Measurements from ENCODE around the gene NELFA. TPM values are rescaled to one million over a fixed set of nuclear protein-coding genes. Genes with fewer than 3 reads are reported as not detected.
"Not testable (repeated sequence)": the region's sequence is repeated elsewhere in the genome, so short reads cannot be mapped to it uniquely, and the experiment has no call there.

NELFA gene
- total RNA-seq, 2 donors from 2014 or later: 8.0 to 12.7 TPM

DNA sequence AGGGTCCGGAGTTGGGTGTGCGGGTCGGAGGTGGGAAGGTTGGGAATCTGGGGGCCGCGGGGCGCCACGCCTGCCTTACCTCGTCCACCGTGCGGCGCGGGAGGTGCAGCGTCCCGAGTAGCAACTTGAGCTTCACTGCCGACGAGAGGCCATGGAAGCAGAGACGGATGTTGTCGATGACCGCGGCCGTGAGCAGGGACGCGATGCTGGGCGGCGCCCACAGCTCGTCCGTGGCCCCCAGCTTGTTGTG is 178 bp downstream of the NELFA start:
- peak overlapping the region; percentile 96 to 99 for H3K27ac ChIP-seq
- no peaks in the 10 kb centered on the region for H3K9me3 ChIP-seq
- H3K4me3 ChIP-seq: peak overlapping the region; percentile 85 to 98
- DNase-seq (ENCODE audit: low spot score): no peak
- H3K4me1 ChIP-seq: peaks cover 0 to 25% of the 10 kb centered on the region in 2 donors
- TF ChIP-seq, protein P1, sequence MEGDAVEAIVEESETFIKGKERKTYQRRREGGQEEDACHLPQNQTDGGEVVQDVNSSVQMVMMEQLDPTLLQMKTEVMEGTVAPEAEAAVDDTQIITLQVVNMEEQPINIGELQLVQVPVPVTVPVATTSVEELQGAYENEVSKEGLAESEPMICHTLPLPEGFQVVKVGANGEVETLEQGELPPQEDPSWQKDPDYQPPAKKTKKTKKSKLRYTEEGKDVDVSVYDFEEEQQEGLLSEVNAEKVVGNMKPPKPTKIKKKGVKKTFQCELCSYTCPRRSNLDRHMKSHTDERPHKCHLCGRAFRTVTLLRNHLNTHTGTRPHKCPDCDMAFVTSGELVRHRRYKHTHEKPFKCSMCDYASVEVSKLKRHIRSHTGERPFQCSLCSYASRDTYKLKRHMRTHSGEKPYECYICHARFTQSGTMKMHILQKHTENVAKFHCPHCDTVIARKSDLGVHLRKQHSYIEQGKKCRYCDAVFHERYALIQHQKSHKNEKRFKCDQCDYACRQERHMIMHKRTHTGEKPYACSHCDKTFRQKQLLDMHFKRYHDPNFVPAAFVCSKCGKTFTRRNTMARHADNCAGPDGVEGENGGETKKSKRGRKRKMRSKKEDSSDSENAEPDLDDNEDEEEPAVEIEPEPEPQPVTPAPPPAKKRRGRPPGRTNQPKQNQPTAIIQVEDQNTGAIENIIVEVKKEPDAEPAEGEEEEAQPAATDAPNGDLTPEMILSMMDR (IDR thresholded peaks at IDR 0.05): no peak
- H3K27me3 ChIP-seq: no peaks in the 10 kb centered on the region
- peaks cover 4% of the 10 kb centered on the region for H3K36me3 ChIP-seq

DNA sequence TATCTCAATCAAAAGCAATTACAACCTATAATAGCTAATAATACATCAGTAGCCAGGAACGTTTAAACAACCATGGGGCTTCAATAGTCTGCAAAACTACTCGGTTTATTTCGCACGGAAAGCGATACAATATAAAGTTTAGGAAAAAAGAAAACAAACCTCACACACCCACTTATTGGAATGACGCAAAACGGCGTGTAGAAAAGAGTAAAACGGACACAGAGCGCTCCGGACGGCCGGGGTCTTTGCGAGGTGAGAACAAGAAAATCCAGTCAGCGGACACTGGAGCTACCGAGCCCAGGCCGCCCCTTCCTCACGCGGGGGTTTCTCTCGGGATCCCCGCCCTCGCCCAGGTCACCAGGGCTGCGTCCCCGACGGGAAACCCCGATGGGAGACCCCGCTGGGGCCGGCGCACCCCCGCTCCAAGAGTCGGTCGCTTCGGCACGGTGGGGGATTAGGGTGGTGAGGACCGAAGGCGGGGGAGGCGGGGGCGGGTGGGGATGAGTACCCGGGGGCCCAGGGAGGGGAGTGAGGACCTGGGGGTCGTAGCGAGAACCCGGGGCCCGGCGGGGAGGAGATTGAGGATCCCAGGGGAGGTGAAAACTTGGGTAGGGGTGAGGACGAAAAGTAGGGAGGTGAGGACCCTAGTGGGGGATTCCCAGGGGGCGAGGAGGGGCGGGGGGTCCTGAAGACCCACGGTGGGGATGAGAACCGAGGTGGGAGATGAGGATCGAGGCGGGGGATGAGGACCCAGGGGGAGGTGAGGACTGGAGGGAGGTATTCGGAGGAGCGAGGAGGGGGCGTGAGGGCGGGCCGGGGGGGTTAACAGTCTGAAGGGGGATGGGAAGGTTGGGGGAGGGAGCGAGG is 737 bp downstream of the NELFA start:
- peak overlapping the region; percentile 96 to 99 for H3K27ac ChIP-seq
- no peak for DNase-seq (ENCODE audit: low spot score)

DNA sequence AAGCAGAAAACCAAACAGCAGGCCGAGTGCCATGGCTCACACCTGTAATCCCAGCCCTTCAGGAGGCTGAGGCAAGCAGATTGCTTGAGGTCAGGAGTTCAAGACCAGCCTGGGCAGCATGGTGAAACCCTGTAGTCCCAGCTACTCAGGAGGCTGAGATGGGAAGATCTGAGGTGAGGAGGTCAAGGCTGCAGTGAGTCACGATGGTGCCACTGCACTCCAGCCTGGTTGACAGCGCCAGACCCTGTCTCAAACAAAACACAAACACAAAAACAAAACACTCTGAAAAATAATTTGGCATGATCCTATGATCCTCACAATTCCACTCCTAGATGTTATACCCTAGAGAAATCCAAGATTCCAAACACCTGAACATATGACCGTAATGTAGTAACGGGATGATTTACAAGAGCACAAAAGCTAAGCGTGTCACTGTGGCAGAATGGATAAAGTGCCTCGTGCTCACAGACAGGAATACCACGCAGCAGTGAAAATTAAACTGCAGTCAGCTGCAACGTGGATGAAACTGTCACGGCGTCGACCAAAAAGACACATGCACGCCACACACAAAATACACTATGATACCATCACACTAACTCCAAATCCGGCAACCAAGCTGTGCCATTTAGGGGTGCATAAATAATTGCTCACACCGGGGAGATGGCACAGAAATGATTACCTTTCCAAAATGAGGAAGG is 1.7 kb downstream of the NELFA start:
- Histone ChIP-seq H3K27ac (no peak overlapping the region), H3K9me3 (no peaks in the 10 kb centered on the region), H3K27me3 (no peaks in the 10 kb centered on the region), H3K4me3 (peak overlapping the region; percentile 85 to 98), H3K4me1 (peaks cover 0 to 25% of the 10 kb centered on the region in 2 donors), H3K36me3 (peaks cover 9% of the 10 kb centered on the region)
- TF ChIP-seq, protein P1 (IDR thresholded peaks at IDR 0.05): no peak
- DNase-seq (ENCODE audit: low spot score): no peak

More for the DNA sequence above, 737 bp downstream of the NELFA start:
- Histone ChIP-seq H3K4me3 (peak overlapping the region; percentile 85 to 98), H3K36me3 (peaks cover 9% of the 10 kb centered on the region), H3K9me3 (no peaks in the 10 kb centered on the region), H3K27me3 (no peaks in the 10 kb centered on the region), H3K4me1 (peaks cover 0 to 25% of the 10 kb centered on the region in 2 donors)
- TF ChIP-seq, protein P1 (IDR thresholded peaks at IDR 0.05): no peak

DNA sequence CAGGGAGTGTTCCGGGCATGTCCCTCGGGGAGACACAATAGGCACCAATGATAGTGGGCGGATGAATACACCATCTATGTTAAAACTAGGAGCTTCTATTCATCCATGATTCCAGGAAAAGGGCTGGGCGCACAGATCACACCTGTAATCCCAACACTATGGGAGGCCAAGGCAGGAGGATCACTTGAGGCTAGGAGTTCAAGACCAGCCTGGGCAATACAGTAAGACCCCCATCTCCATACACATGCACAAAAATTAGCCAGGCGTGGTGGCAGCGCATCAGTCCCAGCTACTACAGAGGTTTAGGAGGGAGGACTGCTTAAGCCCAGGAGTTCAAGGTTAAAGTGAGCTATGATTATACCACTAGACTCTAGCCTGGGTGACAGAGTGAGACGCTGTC is 2.4 kb downstream of the NELFA start:
- no peak for DNase-seq (ENCODE audit: low spot score)
- Histone ChIP-seq H3K9me3 (no peaks in the 10 kb centered on the region), H3K4me1 (peaks cover 0 to 25% of the 10 kb centered on the region in 2 donors), H3K4me3 (no peak overlapping the region), H3K27me3 (no peaks in the 10 kb centered on the region), H3K36me3 (peaks cover 9% of the 10 kb centered on the region), H3K27ac (no peak overlapping the region)
- TF ChIP-seq, protein P1 (IDR thresholded peaks at IDR 0.05): no peak

DNA sequence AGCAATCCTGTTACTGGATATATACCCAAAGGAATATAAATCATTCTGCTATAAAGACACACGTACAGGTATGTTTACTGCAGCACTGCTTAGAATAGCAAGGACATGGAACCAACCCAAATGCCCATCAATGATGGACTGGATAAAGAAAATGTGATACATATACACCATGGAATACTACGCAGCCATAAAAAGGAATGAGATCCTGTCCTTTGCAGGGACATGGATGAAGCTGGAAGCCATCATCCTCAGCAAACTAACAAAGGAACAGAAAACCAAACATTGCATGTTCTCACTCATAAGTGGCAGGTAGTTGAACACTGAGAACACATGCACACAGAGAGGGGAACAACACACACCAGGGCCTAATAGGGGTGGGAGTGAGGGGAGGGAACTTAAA is 5.4 kb downstream of the NELFA start:
- not testable (repeated sequence) for H3K9me3 ChIP-seq; H3K27me3 ChIP-seq; H3K36me3 ChIP-seq; H3K27ac ChIP-seq; H3K4me3 ChIP-seq; DNase-seq (ENCODE audit: low spot score)
- H3K4me1 ChIP-seq: peaks cover 0 to 16% of the 10 kb centered on the region in 2 donors

DNA sequence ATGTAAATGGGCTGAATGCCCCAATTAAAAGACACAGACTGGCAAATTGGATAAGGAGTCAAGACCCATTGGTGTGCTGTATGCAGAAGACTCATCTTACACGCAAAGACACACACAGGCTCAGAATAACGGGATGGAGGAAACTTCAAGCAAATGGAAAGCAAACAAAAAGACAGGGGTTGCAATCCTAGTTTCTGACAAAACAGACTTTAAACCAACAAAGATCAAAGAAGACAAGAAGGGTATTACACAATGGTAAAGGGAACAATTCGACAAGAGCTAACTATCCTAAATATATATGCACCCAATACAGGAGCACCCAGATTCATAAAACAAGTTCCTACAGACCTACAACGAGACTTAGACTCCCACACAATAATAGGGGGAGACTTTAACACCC is 9.5 kb downstream of the NELFA start:
- not testable (repeated sequence) for H3K4me1 ChIP-seq; DNase-seq (ENCODE audit: low spot score)
- peaks cover 0 to 19% of the 10 kb centered on the region in 2 donors for H3K9me3 ChIP-seq

More for the DNA sequence above, 9.5 kb downstream of the NELFA start:
- not testable (repeated sequence) for H3K36me3 ChIP-seq, H3K27ac ChIP-seq, H3K4me3 ChIP-seq, H3K27me3 ChIP-seq

Measured in right atrium auricular region (tissue), 2 donors.